NCI-H82 treated with DMSO at 0.1 percent for 48 hours (cell line): ENCODE measurements around the gene NPPB.

Source experiments
- DNase-seq: peaks from one replicate; lab custom pipeline; 2025; ENCODE audit not compliant: unreplicated experiment; lab: John Stamatoyannopoulos, UW

NPPB gene

GRCh38 chr1:11858158-11858557, 587 bp downstream of the NPPB start:
- no peak for DNase-seq

- no peak for DNase-seq
Measured at GRCh38 chr1:11857164-11857851, 1.4 kb downstream of the NPPB start.

- DNase-seq: no peak
Measured at GRCh38 chr1:11856698-11857097, 2.0 kb downstream of the NPPB start.

- no peak for DNase-seq
Measured at GRCh38 chr1:11855430-11855829, 3.3 kb downstream of the NPPB start.

GRCh38 chr1:11854519-11854918, 4.2 kb downstream of the NPPB start:
- DNase-seq: no peak

- no peak for DNase-seq
Measured at GRCh38 chr1:11851180-11851579, 7.6 kb downstream of the NPPB start.

- DNase-seq: no peak
Measured at GRCh38 chr1:11850156-11850555, 8.6 kb downstream of the NPPB start.

- no peak for DNase-seq
Measured at GRCh38 chr1:11848373-11848700, 10.4 kb downstream of the NPPB start.

- no peak for DNase-seq
Measured at GRCh38 chr1:11847667-11848372, 10.9 kb downstream of the NPPB start, which contains the start of gene NPPA. Gene NPPA (minus strand): TSS chr1:11847783. CDS start chr1:11847684, 99 bp downstream.

GRCh38 chr1:11845641-11846335, 13.0 kb downstream of the NPPB start:
- DNase-seq: peak; percentile 61

- no peak for DNase-seq
Measured at GRCh38 chr1:11842154-11843041, 16.3 kb downstream of the NPPB start.

- peak; percentile 83 for DNase-seq
Measured at GRCh38 chr1:11841245-11842153, 17.2 kb downstream of the NPPB start.

- no peak for DNase-seq
Measured at GRCh38 chr1:11839727-11840705, 18.7 kb downstream of the NPPB start.

- DNase-seq: peak; percentile 40
Measured at GRCh38 chr1:11838349-11839272, 20.1 kb downstream of the NPPB start.

- DNase-seq: no peak
Measured at GRCh38 chr1:11837767-11838348, 20.9 kb downstream of the NPPB start.

GRCh38 chr1:11836955-11837766, 21.6 kb downstream of the NPPB start:
- DNase-seq: no peak
